ENCODE data around the gene AP1G1.
A peak's percentile ranks its signal among the peaks of the same experiment; 100 is the strongest.
"Not testable (repeated sequence)": the region's sequence is repeated elsewhere in the genome, so short reads cannot be mapped to it uniquely, and the experiment has no call there.

The AP1G1 gene

DNA sequence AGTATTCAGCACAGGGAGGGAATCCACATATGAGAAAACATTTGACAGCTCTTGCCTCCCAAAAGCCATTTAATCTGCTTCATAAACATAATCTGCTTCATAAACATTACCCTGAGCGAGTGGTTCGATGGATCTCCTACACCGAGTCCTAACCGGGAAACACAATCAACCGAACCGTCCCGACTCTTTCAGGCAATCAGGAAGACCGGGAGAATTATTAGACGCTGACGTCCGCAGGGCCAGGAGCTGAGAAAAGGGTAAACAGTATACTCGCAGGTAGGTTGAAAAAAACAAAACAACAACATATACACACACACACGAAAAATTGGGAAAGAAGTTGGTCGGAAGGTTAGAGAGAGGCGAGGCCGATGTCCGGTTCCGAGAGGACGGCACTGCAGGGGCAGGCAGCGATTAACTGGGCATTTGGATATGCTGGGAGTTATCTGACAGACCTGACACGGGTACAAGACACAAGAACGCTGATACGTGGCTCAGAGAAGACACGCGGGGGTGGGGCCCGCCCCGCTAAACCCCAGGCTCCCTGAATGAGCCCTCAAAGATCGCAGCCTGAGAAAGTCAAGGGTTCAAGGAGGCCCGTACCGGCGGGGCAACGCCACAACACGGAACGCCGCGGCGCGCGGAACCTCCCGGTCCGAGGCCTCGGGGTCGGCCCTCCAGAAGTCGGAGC is 585 bp downstream of the AP1G1 start:
- peak; percentile 37 for DNase-seq

- no peak for DNase-seq
These were observed 5.3 kb downstream of the AP1G1 start for GRCh38 chr16:71803305-71803690.

DNA sequence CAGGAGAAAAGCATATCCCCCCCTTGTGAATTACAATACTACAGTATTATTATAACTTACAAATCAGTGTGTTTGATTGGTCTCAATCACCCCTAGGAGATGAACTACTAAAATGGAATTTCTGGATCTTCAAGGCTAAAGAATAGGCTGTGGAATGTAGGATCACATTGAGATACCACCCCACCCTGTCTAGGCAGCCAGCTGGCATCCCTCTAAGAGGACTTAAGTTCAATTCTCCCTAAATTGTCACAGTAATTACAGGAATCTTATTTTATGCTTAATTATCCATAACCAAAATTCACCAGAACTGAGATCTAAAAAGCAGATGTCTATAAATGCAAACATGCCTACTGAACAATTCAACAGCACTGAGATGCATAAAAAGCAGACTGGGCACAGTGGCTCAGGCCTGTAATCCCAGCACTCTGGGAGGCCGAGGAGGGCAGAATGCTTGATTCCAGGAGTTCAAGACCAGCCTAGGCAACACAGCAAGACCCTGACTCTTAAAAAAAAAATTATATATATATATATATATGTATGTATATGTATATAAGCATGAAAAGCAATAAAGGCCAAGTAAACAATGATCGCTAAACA is 12.0 kb downstream of the AP1G1 start:
- DNase-seq = peak; percentile 30

GRCh38 chr16:71794943-71795342 is 13.7 kb downstream of the AP1G1 start:
- no peak for DNase-seq

DNA sequence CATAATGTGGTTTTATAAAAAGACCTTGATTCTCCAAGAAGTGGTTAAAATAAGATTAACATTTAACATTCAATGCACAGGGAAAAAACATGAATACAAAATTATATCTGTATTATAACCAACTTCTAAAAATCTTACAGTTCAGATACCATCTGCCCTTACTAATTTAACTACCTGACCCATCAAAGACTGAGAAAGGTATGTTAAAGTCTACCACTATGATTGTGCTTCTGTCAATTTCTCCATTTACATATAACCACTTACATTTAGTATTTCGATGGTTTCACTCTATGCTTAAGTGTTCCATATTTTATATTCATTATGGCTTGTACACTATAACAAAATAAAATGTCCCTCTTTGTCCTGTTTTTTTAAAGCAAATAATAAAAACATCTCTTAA is 14.6 kb downstream of the AP1G1 start:
- DNase-seq = no peak

DNA sequence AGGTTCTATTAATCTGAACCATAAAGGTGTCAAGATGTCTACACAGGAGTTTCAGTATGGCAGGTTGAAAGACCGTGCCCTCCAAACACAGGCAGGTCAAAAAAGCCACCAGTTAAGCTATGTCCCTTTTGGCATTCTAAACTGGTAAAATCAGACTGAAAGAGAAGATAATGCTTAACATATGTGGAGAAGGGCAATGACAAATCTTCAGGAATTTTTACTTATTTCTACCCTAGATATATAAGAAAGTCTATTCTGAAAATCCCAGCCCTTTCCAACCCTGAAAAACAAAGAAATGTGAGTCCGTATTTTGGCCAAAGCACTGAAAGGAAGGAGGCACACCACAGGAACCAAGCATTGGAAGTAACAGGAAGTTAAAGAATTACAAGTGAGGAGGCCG is 16.5 kb downstream of the AP1G1 start:
- DNase-seq = no peak

DNA sequence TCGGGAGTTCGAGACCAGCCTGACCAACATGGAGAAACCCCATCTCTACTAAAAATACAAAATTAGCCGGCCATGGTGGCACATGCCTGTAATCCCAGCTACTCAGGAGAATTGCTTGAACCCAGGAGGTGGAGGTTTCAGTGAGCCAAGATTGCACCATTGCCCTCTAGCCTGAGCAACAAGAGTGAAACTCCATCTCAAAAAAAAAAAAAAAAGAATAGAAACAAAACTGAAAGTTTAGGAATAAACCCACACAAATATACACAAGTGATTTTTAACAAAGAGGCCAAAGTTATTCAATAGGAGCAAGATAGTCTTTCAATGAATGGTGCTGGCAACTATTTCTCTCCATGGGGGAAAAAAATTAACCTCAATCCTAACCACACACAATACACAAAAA is 18.3 kb downstream of the AP1G1 start:
- not testable (repeated sequence) for DNase-seq

GRCh38 chr16:71789136-71789535 is 19.5 kb downstream of the AP1G1 start:
- DNase-seq = no peak

DNA sequence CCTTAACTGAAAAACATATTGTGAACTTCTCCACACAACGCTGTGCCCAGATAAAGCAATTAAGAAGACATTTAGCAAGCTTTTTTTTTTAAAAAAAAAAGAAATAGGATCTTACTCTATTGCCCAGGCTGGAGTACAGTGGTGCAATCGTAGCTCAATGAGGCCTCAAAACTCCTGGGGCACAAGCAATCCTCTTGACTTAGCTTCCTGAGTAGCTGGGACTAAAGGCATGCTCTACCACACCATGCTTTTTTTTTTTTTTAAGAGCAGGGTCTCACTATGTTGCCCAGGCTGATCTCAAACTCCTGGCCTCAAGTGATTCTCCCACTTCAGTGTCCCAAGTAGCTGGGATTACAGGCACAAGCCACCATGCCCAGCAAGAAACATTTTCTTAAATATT is 20.1 kb downstream of the AP1G1 start:
- no peak for DNase-seq

- DNase-seq = not testable (repeated sequence)
These were observed 23.5 kb downstream of the AP1G1 start for GRCh38 chr16:71785143-71785542.

GRCh38 chr16:71784093-71784492 is 24.5 kb downstream of the AP1G1 start:
- no peak for DNase-seq

DNA sequence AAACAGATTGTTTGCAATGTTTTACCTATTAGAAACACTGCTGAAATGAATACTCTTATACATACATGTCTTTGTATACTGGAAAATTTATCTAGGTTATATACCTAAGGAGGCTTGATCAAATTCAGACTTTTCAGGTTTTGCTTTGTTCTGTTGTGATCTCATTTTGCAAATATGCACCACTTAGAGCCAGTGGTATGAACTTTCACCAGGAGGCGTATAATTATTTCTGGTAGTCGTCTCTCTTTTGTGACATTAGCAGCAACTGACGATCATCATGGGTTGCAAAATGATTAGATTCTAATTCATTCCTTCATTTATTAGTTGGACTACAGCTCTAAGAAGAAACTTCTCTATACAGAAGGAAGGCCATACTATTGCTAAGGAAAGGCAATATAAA is 26.9 kb downstream of the AP1G1 start:
- DNase-seq = peak; percentile 13

GRCh38 chr16:71780521-71781089 is 28.0 kb downstream of the AP1G1 start:
- no peak for DNase-seq

GRCh38 chr16:71778780-71779179 is 29.9 kb downstream of the AP1G1 start:
- DNase-seq = no peak

DNA sequence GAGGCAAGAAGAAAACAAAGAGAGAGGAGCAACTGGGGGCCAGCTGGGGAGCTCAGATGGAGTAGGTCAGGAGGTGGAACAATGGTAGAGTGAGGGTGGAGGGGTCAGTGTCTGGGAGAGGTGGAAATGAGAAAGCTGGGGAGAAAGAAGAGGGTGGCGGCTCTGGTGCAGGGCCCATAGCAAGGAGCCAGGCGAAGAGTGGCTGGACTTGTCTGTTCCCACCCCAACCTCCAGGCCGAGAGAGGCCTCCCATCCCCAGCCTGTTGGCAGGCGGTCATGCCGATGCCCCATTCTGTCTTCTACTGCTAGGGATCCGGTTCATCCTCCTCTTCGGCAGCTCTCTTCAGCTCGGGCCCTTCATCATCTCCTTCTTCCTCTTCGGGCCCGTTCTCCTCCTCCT is 31.3 kb downstream of the AP1G1 start:
- no peak for DNase-seq

DNA sequence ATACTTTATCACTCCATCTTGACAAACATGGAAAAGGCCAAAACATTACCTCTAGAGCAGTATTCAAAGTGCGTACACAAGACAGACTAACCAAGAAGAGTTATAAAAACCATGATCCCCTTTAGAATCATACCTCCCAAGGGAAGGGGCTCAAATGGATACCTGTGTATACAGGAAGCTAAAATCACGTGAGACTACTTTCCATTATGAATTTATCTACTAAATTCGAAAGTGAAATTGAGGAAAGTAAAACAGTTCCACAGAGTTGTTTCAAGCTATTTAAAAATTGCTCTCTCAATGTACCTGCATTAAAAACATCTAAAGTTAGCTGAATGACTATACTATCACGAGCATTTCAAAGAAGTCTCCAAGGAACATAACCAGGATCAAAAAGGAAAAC is 32.7 kb downstream of the AP1G1 start:
- no peak for DNase-seq

GRCh38 chr16:71771571-71771970 is 37.1 kb downstream of the AP1G1 start:
- DNase-seq = peak; percentile 5

DNA sequence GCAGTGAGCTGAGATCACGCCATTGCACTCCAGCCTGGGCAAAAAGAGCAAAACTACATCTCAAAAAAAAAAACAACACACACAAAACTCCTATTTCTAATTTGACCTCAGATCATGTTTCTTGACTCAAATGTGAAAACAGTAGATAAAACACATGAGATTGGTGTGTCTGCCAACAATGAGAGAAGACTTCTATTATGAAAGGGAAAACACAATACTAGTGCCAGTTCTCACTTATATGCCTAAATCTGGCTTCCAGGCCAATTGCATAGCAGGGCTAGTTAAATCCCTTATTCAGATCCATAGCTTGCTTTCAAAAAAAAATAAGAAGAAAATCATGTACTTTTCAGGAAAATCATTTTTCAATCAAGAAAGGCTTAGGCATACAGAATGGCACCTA is 39.4 kb downstream of the AP1G1 start:
- no peak for DNase-seq

DNA sequence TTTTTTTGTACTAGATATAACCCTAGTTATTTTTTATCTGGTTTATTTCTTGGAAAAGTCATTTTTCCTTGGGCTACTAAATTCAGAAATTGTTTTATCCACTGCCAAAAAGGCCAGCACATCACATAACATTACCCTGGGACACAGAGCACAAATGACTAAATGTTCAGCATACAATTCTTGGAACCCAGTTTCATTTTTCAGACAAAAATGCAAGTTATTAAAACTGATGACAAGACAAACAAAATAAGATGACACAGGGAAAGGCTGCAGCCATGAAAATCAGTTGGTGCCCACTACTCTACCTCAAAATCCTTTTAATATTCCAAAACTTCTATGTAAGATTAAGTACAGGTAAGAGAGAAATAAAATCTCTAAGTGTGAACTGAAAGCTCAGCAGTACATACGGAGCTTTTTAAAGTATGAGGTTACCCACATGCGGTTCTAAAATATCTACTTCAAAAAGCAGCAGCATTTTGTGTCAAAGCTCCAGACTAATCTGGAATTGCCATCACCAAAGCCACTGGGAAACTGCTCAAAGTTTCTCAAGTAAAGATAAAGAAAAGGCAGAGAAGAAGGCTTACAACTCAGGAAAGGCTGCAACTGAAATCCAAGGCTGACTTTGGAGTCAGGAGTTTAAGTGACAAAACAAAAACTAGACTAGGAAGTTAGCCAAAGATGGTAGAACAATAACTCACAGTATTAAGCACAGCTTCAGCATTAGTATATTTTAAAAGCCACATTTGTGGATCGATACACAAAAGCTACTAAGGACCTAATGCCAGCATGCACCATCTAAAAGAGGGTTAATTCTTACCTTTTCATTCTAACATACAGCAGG is 41.4 kb downstream of the AP1G1 start:
- no peak for DNase-seq

DNA sequence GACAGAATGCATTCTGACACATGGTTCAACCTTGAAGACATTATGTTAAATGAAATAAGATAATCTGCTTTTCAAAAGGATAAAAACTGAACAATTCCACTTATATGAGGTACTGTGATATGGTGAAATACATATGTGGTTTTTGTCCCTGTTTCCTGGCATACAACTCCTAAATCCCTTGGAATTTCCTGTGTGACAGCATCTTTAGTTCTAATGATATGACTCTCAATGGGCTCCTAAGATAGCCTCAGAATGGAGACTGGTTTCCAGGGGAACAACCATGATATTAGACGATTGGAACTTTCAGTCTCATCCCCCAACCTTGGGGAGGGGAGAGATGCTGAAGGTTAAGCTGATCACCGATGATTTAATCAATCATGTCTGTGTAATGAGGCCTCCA is 46.4 kb downstream of the AP1G1 start:
- peak; percentile 86 for DNase-seq

DNA sequence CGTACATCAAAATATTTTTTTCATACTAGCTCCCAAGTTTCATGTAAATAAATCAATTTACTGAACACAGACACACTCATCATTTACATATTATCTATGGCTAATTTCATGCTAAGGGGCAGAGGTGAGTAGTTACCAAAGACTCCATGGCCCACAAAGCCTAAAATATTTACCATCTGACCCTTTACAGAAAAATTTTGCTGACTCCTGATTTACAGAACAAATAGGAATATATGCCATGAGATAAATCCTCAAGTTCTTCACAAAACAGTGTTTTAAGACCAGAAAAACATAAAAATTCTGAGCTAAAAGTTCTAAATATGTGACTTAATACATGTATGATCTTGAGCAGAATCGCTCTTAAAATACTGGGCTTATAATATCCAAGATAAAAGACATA is 47.5 kb downstream of the AP1G1 start:
- no peak for DNase-seq

GRCh38 chr16:71758293-71758760 is 50.3 kb downstream of the AP1G1 start:
- DNase-seq = no peak

DNA sequence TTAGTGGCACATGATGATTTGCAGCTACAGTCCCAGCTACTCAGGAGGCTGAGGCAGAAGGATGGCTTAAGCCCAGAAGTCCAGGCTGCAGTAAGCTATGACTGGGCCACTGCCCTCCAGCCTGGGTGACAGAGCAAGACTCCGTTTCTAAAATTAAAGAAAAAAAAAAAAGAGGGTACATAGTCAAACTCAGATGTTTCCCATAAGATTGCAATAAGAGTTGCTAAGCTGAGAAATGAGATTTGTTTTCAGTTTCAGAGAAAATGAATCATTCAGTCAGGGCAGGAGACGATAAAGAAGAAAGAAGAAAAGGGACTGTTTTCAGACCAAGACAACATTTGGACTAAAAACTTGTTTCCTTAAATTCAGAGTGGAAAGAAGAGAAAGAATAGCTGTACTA is 54.0 kb downstream of the AP1G1 start:
- no peak for DNase-seq

GRCh38 chr16:71754108-71754507 is 54.5 kb downstream of the AP1G1 start:
- no peak for DNase-seq

Measured in fibroblast of skin of right biceps (primary cell).